Keratinocyte (primary cell): ENCODE measurements around the gene FAM72C.
"Not testable (repeated sequence)": the region's sequence is repeated elsewhere in the genome, so short reads cannot be mapped to it uniquely, and the experiment has no call there.

Source experiments
- CTCF ChIP-seq, 3 experiments: IDR thresholded peaks in 1 of 3; conservative IDR thresholded peaks in 1 of 3; optimal IDR thresholded peaks in 1 of 3; 2 replicates in 2 of 3; 3 replicates in 1 of 3; pipeline versions ENCODE3 to v1.5.1; 2011; ENCODE audit warnings: low read length in 3 of 3, mild to moderate bottlenecking in 3 of 3, moderate library complexity in 2 of 3, control low read depth in 1 of 3, inconsistent platforms in 1 of 3; ENCODE audit not compliant: insufficient read depth in 2 of 3; ENCODE audit errors: extremely low read depth in 1 of 3
- EZH2 ChIP-seq: IDR thresholded peaks from one replicate; pipeline ENCODE4 v1.6.1; 2012; ENCODE audit warnings: inconsistent platforms, mild to moderate bottlenecking, low read length, moderate library complexity

DNA sequence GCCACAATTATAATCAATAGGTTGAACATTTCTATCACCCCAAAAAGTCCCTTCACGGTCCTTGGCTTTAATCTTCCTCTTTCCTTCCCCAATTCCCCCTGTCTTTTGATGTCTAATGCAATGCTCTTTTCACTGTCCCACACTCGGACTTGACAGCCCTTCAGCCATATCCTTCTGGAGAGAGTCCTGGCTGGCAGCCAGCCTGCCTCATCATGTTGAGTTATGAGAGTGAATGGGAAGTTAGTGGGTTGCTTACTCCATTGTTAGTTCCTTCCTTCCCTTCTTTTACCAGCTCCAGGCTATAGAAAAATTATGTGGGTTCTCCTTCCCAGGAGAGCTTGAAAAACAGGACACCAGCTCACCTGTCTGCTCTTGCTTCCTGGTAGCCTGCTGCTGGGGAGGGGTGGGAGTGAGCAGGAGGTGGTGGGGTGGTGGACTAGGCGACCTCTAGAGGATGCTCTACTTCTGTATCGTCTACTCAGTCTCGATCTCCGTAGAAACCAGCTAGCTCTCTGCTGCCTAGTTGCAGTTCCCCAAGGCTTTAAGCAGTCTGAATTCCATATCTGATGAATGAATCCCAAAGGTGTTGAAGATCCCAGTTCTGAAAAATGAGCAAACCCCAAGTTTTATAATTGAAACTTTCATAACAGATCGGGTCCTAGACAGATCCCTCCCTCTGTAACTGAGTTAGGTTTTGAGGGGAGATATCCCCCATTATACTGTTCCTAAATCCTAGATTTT lies 30.5 kb upstream of the FAM72C start:
- not testable (repeated sequence) for TF ChIP-seq EZH2; CTCF (optimal IDR thresholded peaks at IDR 0.05 in 1 of 3, IDR thresholded peaks at IDR 0.05 in 1 of 3, conservative IDR thresholded peaks at IDR 0.05 in 1 of 3; ENCODE audit: extremely low read depth in 1 of 3, insufficient read depth in 2 of 3, low read length in 3 of 3)
